ENCODE results near the gene CDH5.
"Not testable (repeated sequence)": the region's sequence is repeated elsewhere in the genome, so short reads cannot be mapped to it uniquely, and the experiment has no call there.

The CDH5 gene, protein sequence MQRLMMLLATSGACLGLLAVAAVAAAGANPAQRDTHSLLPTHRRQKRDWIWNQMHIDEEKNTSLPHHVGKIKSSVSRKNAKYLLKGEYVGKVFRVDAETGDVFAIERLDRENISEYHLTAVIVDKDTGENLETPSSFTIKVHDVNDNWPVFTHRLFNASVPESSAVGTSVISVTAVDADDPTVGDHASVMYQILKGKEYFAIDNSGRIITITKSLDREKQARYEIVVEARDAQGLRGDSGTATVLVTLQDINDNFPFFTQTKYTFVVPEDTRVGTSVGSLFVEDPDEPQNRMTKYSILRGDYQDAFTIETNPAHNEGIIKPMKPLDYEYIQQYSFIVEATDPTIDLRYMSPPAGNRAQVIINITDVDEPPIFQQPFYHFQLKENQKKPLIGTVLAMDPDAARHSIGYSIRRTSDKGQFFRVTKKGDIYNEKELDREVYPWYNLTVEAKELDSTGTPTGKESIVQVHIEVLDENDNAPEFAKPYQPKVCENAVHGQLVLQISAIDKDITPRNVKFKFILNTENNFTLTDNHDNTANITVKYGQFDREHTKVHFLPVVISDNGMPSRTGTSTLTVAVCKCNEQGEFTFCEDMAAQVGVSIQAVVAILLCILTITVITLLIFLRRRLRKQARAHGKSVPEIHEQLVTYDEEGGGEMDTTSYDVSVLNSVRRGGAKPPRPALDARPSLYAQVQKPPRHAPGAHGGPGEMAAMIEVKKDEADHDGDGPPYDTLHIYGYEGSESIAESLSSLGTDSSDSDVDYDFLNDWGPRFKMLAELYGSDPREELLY

GRCh38 chr16:66366433-66367299, at the start of gene CDH5:
CDH5 (plus strand) TSS chr16:66366691; CDS start chr16:66379338, 12,647 bp downstream.
- DNase-seq = no peak

DNA sequence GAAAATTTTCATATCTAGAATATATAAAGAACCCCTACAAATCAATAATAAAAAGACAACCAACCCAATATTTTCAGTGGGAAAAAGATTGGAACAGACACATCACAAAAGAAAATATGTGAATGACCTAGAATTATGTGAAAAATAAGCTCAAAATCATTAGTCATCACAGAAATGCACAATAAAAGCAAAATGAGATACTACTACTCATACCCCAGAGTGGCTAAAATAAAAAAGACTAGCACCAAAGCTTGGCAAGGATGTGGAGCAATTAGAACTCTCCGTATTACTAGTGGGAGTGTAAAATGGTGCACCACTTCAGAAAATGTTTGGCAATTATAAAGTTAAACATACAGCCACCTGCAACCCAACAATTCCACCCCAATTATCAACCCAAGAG, 48.0 kb upstream of the CDH5 start:
- no peak for DNase-seq

DNA sequence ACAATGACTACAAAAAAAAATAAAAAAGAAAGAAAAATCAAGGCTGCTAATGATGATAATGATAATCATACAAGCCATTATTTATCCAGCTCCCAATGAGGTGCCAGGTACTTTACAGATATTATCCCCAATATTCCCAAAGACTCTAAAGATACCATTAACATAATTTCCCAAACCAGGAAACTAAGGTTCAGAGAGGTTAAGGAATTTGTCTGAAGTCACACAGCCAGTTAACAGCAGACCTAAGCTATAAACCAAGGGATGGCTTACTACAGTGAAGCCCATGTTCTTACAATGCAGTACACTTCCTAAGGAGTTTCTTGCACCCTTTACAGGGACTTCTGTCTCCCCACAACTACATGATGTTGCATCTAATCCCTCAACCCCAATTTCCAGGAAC, 45.7 kb upstream of the CDH5 start:
- no peak for DNase-seq

- no peak for DNase-seq
Measured at GRCh38 chr16:66322174-66322573, 44.3 kb upstream of the CDH5 start.

GRCh38 chr16:66324815-66325515, 41.5 kb upstream of the CDH5 start:
- peak; percentile 18 for DNase-seq

- no peak for DNase-seq
Measured at GRCh38 chr16:66325717-66326376, 40.6 kb upstream of the CDH5 start.

DNA sequence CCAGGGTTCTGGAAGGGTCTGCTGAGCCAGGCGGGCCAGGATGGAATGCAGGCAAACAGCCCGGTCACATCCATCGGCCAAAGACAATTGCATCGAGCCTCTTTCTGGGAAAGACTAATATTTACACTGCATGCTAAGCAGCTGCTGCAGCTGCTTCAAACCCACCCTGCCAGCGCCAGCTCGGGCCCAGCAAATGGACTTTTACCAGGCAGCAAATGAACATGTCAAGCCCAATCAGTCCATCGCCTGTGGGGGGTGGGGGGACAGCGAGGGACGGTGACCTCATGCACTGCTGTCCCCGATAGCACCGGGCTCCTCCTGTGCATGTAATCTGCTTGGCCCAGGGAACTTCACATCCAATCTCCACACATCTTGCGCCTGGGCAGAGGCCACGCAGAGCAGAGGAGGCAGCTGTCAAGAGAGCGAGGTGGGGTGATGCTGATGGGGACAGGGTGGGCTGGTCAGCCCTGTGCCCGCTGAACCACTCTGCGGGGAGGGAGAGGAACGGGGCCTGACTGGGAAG, 39.4 kb upstream of the CDH5 start:
- no peak for DNase-seq

- DNase-seq = no peak
Measured at GRCh38 chr16:66328282-66328681, 38.2 kb upstream of the CDH5 start.

DNA sequence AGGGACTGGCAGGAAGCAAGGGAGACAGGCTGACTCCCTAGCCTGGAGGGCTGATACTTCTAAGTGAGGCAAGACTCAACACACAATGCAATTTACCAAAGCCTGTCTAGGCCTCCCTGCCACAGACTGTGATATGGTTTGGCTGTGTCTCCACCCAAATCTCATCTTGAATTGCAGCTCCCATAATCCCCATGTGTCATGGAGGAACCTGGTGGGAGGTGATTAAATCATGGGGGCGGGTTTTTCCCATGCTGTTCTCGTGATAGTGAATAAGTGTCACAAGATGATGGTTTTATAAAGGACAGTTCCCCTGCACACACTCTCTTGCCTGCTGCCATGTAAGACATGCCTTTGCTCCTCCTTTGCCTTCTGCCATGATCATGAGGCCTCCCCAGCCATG, 35.0 kb upstream of the CDH5 start:
- not testable (repeated sequence) for DNase-seq

GRCh38 chr16:66332634-66333610, 33.6 kb upstream of the CDH5 start:
- DNase-seq = no peak

GRCh38 chr16:66334853-66335574, 31.5 kb upstream of the CDH5 start:
- no peak for DNase-seq

DNA sequence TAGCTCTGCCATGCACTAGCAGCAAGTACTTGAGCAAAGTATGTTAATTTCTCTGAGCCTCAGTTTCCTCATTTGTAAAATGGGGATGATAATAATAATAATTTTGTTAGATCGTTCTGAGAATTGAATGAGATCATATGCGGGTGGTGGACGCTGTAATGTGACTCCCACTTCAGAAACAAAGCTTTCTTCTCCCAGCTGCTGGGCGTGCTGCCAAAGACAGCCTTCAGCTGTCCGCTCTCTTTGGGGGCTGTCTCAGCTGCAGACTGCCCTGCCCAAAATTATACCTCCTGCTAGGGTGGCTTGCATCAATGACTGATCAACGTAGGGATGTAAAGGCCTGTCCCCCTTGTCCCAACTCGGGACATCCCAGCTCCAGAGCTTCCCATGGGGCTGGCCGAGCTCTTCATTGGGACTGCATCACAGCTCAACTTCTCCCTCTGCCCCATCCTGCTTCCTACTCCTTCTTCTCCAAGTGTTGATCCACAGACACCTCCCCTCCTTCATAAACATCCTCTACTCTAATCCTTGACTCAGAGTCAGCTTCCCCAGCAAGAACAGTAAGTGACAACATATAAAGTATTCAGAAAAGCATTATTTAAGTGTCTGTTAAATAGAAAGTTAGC, 30.7 kb upstream of the CDH5 start:
- peak; percentile 78 for DNase-seq

DNA sequence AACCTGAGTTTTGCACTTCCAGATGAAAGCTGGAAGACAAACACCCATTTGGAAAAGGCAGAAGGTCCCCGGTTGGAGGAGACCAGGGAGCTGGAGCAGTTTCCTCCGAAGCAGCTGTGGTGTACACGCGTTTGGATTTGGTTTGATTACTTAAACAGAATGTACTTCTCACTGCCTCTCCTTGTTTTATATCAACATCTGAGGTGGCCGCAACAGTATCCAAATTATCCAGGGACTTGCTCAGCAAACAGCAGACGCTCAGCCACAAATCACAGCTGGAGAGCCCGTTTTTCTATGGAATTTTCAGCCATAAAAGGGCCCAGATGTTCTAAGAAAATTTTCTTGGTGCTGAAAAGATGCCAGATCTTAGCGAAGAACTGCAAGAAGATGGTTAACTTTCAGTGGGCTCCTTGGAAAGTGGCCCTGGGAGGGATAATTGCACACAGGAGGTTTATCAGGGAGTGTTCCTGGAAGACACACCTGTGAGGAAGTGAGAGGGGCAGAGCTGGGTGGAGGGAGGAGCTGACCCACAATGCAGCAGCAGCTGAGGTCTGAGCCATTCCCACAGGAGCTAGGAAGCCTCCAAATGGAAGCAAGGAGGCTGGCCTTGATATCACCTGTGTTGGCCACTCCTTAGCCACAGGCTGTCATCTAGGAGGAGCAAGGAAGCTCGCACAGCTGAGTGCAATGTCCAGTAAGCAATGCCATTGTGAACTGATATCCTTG, 28.9 kb upstream of the CDH5 start:
- DNase-seq = peak; percentile 28

DNA sequence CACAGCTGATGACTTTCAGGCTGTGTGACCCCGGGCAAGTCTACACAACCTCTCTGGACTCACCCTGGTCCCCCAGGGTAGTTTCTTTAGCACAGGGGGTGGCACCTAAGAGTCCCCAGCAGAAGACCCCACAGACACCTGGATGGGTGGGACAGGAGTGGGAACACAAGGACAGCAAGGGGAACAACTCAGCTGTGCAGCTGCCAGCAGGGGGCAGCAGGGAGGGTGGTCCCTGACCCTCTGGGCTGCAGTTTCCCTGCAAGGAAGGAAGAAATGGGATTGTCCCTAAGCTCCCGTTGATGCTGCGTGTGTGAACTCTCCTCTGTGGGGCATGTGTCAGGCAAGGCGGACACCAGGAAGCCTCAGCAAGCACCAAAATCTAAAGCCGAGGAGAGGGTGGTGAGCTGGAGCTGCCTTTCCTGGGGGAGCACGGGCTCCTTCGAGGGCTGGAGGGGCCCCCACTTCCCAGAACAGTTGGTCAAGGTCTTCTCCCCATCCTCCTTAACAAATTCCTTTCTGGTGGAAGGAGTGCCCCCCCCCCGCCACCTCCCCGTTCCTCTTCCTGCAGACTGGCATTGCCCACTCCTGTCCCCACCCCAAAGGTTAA, 24.1 kb upstream of the CDH5 start:
- no peak for DNase-seq

DNA sequence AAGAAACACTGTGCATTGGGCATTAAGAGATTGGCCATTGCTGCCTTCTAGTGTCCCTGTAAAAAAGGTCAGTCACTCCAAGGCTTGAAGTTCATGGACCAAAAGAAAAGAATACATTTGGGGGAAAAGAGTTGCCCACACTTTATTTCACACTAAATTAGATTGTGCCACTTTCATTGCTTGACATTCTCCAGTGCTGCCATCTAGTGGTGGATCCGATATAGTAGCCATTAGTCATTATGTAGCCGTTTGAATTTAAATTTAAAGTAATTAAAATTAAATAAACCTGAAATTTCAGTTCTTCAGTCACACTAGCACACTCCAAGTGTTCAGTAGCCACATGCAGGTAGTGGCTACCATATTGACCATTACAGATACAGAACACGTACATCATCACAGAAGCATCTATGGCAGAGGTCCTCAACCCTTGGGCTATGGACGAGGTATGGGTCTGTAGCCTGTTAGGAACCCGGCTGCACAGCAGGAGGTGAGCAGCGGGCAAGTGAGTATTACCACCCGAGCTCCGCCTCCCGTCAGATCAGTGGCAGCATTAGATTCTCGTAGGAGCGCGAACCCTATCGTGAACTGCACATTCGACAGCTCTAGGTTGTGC, 21.9 kb upstream of the CDH5 start:
- DNase-seq = peak; percentile 40

- no peak for DNase-seq
Measured at GRCh38 chr16:66346221-66346620, 20.3 kb upstream of the CDH5 start.

DNA sequence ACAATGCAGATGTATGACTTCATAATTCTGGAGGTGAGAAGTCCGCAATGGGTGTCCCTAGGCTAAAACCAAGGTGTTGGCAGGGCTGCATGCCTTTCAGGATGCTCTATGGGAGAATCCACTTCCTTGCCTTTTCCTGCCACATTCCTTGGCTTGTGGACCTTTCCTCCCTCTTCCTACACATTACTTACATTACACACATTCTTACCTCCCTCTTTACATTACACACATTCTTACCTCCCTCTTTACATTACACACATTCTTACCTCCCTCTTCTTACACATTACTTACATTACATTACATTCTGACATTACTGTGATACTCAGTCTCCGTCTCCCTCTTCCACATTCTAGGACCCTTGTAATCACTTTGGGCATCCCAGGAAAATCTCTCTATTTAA, 14.2 kb upstream of the CDH5 start:
- peak; percentile 24 for DNase-seq

GRCh38 chr16:66353055-66353454, 13.4 kb upstream of the CDH5 start:
- DNase-seq = no peak

Data from fibroblast of upper back skin (primary cell).